Cardiac septum (tissue), 1 donor: Measurements from ENCODE around the gene DIPK1B. TPM values are rescaled to one million over a fixed set of nuclear protein-coding genes. Genes with fewer than 3 reads are reported as not detected.
"Not testable (repeated sequence)": the region's sequence is repeated elsewhere in the genome, so short reads cannot be mapped to it uniquely, and the experiment has no call there.

Experiments used
- DNase-seq: peaks from one replicate; pipeline ENCODE4 v3.0.0-alpha.2; 2020; ENCODE audit warnings: low spot score
- intact Hi-C: fragments of 100-400 bp; cut with DNase I; formaldehyde crosslinking; loops from one replicate; pipeline ENCODE4 v1.14.0; 2022
- total RNA-seq: library from RNA; stranded (reverse); fragmentation: NEBNext Ultra II Directional; extraction: Animal tissue kit (Norgen Biotek cat#: 25700); gene quantifications from one replicate; pipeline ENCODE4 v1.2.1, GENCODE V29; 2021
- donor health status: DM: no; HTN: no; CAD: no.

Gene DIPK1B
- total RNA-seq, 1 donor from 2014 or later = 28.3 TPM

DNA sequence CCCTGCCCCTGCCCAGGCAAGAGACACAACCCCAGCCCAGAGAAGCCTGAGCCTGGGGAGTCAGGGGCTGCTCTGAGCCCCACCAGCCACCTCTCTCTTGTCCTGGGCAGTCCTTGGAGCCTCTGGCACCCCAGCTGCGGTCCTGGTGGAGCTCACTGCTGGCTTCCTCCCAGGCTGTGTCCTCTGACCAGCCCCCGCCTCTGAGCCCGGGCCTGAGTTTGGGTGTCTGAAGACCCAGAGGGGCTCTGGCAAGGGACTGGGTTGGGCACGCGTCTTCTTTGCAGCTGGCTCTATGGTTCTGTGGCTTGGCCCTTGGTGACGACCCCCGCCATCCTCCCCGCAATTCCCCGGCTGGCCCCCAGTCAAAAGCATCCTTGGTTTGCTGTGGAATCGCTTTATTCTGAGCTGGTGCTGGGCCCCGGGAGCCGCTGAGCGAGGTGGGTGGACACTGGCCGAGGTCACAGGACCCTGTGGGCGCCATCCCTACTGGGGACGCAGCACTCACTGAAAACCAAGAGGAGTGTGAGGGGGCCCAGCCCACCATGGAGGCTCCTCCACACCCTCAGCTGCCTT is 31.4 kb downstream of the DIPK1B start:
- intact Hi-C loops = no loop called here
- DNase-seq = no peak

DNA sequence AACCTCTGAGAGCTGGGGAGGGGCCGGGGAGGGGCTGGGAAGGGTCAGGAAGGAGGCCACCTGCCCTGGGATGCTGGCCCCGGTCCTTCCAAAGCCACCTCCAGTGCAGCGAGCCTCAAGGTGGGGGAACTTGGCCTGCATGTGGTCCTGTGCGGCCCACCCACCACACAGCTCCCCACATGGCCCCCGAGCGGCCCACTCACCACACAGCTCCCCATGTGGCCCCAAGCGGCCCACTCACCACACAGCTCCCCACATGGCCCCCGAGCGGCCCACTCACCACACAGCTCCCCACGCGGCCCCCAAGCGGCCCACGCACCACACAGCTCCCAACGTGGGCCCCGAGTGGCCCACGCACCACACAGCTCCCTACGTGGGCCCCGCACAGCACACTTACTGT is 32.4 kb downstream of the DIPK1B start:
- DNase-seq = no peak
- intact Hi-C loops = no loop called here

DNA sequence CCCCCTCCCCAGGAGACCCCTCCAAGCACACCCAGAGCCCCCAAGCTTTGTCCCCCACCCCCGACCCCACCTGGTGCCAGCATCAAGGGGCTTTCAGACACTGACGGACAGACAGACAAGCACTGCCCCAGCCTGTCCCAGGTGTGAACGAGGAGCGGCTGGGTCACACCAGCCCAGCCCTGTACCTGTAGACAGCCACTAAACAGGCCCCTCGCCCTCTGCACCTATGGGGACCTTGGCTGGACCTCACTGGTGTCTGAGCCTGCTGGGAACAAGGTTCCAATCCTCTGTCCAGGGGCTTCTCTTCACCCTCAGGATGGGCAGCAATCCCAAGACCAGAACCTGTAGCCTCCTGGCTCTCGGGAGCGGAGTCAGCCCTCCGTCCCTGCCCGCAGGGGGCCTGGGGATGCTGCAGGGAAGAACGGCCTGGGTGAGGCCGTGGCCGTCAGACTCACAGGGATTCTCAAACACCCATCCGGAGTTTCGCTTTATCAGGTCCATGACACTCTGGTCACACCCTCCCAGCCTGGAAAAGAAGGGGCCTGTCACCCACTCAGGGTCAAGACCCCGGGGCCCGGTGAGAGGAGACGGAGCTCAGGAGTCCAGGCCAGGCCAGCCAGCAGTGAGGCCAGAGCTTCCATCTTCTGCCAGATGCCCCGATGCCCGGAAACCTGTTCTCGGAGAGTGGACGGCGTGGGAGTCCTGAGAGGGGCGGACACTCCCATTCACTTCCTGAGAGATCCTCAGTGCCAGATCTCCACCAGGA is 33.2 kb downstream of the DIPK1B start:
- intact Hi-C loops = no loop called here
- DNase-seq = no peak

DNA sequence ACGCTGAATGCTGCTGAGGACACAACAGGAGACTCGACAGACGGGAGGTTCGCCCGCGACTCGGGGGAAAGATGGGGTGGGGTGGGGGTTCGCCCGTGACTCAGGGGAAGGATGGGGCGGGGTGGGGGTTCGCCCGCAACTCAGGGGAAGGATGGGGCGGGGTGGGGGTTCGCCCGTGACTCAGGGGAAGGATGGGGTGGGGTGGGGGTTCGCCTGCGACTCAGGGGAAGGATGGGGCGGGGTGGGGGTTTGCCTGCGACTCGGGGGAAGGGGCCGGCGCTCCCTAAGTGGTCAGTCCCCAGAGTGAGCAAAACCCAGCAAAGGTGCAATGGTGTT is 33.8 kb downstream of the DIPK1B start:
- intact Hi-C loops = no loop called here
- no peak for DNase-seq

DNA sequence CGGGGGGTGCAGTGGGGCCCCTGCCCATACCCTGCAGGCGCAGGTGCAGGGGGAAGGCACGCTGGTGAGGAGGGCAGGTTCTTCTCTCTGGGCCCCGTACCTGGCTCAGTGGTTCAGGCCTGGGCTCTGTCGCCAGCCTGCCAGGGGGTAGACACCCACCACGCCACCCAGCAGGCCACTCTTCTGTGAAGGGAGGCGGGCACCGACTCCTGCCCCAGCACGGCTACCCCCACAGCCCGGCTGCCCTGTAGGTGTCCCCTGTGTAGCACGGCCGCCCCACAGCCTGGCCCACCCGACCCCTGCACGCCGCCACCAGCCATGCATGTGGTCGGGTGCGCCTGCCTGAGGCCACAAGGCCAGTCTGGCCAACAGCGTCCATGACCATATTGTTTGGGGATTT is 34.2 kb downstream of the DIPK1B start:
- DNase-seq = no peak

DNA sequence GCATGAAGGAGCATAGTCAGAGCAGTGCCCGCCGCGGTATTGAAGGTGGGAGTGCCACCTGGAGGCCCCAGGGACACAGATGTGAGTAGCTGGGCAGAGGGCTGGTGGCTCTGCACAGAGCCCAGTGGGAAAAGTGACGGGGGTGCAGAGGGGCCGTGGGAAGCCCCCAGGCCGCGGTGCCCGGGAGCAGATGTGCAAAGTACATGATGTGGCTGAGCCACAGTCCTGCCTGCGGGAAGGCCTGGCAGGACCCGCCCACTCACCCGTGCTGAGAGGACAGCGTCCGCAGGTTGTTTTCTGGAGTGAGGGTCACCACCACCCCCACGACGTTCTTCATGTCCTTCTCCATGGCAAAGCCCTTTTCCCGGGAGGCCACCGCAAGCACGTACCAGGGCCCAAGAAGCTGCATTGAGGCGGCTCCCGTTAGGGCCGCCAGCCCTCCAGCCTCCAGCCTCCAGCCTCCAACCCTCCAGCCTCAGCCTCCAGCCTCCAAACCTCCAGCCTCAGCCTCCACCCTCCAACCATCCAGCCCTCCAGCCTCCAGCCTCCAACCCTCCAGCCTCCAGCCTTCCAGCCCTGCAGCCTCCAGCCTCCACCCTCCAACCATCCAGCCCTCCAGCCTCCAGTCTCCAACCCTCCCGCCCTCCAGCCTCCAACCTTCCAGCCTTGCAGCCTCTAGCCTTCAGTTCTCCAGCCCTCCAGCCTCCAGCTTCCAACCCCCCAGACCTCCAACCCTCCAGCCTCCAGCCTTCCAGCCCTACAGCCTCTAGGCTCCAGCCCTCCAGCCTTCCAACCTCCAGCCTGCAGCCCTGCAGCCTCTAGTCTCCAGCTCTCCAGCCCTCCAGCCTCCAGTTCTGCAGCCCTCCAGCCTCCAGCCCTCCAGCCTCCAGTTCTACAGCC is 35.0 kb downstream of the DIPK1B start:
- intact Hi-C loops = no loop called here
- DNase-seq = no peak

More for the DNA sequence above, 34.2 kb downstream of the DIPK1B start:
- intact Hi-C loops = no loop called here

DNA sequence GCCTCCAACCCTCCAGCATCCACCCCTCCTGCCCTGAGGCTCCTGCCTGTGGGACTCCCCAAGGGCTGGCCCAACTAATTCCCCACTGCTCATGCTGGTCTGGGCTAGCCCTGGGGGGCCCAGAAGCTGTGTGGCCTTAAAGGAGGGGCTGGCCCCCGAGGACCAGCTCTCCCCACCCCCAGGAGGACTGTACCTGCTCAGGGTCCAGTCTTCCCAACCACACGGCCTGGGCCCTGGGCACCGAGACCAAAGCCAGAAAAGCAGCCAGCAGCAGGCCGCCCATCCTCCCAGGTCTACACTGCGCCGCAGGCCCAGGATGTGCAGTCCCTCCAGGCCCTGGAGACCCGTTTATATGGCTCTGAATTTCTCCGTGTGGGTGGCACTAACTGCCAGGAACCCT is 35.8 kb downstream of the DIPK1B start, which contains the start of gene LCN6:
Gene LCN6, minus strand, starts transcription at position 325 of the 400 bp plus-strand sequence. Its CDS starts 42 bp downstream, at position 283.
- DNase-seq = no peak
- intact Hi-C loops = no loop called here

DNA sequence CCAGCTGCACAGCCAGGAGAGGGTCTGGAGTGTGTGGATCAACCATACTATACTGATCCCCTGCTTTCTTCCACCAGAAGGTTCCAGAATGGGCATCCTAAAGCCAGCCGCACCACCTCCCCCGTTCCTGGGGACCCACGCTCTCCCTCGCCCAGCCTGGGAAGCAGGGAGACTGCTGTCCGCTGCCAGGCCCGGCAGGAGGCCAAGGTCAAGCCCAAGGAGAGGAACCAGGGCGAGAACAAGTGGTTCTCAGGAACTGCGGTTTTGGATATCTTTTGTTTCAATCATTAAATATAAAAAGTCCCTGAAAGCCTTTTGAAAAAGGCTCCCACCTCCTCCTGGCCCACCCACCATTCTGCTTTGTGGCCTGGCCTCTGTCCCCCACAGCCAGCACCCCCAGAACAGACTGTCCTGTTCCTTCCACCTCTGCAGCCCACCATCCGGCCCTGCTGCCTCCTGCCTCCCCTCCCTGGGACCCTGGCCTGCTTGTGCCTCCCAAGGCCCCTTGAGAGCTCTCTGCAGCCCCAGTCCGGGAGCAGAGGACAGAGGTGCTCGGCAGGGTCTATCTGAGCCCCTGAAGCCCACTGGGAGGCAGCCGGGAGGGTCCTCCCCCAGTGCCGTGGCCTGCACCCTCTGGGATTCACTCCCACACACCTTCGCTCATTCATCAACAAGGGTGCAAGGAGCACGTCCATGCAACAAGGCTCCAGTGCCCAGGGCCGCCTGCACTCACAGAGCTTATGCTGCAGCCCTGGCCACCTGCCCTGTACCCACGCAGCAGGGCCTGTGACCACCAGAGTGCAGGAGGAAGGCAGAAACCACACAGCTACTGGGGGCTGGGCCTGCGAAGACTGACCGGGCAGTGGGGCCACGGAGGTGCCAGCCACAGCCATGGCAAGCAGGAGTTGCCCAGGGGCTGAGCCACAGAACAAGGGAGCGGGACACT is 36.6 kb downstream of the DIPK1B start:
- intact Hi-C loops = no loop called here
- no peak for DNase-seq

DNA sequence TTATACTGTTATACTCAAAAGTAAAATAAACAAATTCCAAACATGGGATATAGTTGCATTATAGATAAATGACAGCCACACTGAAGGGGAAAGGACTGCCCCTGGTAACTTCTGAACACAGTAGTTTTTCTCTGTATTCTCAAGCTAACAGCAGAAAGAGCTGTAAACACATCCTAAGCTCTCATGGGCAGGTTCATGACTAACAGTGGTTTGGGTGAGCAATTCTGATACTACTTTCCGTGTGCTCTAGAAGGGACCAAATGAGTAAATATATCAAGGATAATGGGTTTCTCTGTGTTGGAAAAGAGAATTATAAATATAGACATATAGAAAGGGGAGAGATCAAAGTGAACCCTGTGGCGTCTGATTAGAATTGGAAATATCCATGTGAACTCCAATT is 38.2 kb downstream of the DIPK1B start:
- no peak for DNase-seq
- intact Hi-C loops = no loop called here

DNA sequence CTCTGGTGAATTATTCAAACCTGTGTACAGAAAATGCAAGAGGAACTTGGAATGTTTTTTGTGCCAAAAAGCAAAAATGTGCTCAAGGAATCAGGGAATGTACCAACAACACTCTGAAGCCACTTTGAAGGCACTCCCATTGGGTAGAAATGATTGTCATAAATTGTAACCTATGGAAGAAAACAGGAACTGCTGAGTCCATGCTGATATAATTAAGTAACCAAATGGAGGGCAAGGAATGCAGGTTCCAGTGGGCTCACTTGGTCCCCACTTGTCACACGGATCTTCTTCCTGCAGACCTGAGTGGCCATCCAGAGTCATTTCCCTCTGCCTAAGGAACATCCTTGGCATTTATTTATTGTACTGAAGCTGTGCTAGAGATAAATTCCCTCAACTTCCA is 38.9 kb downstream of the DIPK1B start:
- no peak for DNase-seq
- intact Hi-C loops = no loop called here

DNA sequence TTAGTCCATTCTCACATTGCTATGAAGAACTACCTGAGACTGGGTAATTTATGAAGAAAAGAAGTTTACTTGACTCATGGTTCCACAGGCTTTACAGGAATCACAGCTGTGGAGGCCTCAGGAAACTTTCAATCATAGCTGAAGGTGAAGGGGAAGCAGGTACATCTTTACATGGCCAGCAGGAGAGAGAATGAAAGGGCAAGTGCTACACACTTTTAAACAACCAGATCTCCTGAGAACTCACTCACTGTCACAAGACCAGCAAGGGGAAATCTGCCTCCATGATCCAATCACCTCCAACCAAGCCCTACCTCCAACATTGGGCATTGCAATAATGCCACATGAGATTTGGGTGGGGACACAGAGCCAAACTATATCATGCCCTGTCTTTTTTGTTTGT is 39.4 kb downstream of the DIPK1B start:
- intact Hi-C loops = no loop called here
- DNase-seq = no peak

DNA sequence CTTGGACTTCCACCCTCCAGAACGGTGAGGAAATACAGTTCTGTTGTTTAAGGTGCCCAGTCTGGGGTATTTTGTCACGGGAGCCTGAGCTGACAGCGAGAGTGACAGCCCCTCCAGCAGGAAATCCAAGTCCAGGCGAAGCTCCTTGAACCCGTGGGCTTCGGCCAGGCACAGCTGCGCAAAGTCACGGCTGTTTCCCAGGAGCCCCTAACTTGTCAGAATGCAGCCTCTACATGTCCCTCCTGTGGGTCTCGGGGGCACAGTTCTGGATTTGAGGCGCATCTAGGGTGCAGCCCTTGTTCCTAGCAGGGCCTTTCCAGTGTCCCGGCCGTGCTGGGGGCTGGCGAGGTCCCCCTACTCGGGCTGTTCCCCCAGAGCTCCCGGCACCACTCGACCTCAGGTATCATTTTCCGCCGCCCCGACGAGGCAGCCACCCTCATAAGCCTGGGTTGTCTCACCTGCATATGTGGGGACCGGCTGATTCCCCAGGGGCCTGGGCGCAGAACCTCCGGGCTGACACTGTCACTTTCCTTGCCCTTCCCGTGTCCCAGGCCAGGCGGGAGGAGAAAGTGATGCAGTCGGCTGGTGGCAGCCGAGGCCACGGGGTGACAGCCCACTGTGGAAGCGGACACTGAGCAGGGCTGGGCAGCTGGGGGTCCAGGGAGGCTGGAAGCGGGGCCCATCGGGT is 41.1 kb downstream of the DIPK1B start:
- no peak for DNase-seq
- intact Hi-C loops = no loop called here

DNA sequence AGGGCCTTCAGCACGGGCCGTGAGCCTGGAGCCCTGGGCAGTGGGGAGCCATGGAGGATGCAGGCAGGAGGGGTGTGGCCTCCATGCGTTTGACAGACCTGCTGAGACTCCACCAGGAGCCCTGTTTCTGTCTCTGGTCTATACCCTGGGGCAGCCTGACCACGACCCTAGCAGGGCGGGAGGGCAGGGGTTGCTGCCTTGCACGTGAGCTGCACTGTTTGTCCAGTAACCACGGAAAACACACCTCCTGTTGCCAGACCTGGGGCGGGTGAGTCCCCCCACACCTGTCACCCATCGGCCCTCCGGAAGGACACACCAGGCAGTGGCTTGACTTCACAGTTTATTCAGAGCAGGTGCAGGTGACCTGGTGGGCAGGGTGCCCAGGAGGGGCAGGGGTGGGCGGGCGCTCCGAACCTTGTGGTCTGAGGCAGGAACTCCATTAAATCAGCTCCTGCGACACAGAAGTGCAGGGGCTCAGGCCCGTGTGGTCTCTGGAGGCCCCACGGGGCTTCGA is 41.7 kb downstream of the DIPK1B start:
- intact Hi-C loops = no loop called here

DNA sequence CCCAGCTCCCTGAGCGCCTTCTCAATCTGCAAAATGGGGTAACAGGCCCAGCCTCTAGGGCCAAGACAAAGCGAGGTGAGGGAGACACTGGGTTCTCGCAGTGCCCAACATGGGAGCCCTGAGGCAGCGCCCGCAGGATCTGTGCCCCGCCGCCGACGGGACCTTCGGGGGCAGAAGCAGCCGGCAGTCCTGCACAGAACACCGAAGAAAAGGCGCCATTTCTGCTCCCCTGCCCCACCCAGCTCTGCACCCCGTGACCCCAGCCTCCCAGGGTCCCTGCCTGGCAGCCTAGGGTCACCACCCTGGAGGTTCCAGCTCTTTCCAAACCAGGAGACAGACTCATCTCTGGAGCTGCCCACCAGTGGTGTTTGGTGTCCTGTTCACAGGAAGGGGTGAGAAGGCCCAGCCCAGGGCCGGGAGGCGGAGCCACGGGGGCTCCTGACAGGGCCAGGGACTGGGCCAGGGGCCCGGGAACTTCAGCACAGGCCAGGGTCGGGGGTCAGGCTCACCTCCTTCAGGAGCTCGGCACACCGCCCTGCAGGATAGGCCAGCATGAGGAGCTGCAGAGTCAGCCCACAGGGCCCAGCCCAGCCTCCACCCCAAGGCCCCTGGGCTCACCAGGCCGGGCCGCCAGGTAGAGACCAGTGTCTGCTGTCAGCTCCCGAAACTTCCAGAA is 42.4 kb downstream of the DIPK1B start:
- no peak for DNase-seq
- intact Hi-C loops = no loop called here

More for the DNA sequence above, 41.7 kb downstream of the DIPK1B start:
- no peak for DNase-seq

DNA sequence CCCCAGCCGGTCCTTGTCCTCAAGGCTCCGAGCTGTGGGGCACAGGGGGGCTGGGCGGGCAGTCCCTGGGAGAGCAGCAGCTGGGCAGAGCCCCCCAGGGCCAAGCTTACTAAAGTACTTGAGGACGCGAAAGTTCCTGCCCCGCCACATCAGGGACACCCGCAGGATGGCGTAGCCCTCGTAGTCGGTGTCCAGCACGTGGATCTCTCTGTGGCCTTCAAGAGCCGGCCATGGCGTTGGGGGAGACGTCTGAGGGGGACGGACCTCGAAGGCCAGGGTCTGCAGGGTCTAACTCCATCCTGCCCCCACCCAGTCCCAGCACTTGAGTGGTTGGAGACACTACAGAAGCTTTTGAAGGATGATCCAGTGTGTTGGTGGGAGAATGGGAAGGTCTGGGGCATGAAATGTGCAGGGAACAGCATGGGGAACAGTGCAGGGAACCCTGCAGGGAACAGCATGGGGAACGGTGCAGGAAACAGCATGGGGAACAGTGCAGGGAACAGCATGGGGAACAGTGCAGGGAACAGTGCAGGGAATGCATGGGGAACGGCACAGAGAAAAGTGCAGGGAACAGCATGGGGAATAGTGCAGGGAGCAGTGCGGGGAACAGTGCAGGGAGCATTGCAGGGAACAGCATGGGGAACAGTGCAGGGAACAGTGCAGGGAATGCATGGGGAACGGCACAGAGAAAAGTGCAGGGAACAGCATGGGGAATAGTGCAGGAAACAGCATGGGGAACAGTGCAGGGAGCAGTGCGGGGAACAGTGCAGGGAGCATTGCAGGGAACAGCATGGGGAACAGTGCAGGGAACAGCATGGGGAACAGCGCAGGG is 43.1 kb downstream of the DIPK1B start:
- DNase-seq, intact Hi-C loops: not testable (repeated sequence)

DNA sequence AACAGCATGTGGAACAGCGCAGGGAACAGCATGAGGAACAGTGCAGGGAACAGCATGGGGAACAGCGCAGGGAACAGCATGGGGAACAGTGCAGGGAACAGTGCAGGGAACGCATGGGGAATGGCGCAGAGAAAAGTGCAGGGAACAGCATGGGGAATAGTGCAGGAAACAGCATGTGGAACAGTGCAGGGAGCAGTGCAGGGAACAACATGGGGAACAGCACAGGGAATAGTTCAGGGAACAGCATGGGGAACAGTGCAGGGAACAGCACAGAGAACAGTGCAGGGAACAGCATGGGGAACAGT is 43.7 kb downstream of the DIPK1B start:
- intact Hi-C loops = no loop called here
- no peak for DNase-seq

DNA sequence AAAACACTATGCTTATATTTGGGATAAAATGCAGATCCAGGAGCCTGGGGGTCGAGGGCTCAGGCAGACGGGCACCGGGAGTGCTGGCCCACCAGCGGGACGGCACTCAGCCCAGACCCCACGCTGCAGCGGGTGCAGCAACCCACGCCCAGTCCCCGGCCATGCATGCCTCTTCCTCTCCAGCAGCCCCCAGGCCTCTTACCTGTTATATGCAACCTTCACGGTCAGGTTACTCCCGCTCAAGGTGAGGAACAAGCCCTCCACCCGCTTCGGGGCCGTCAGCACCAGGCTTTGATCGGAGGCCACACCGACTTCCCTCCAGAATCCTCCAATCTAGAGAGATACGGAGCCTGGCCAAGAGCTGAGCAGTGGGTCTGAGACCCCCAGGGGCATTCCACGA is 44.5 kb downstream of the DIPK1B start:
- DNase-seq = no peak
- intact Hi-C loops = no loop called here
